ENCODE results near the gene MBD3. TPM values are rescaled to one million over a fixed set of nuclear protein-coding genes. Genes with fewer than 3 reads are reported as not detected.
"Not testable (repeated sequence)": the region's sequence is repeated elsewhere in the genome, so short reads cannot be mapped to it uniquely, and the experiment has no call there.

Gene MBD3
- total RNA-seq, 1 donor: 78.5 TPM

GRCh38 chr19:1538978-1539377 lies 53.7 kb downstream of the MBD3 start:
- no peak for TF ChIP-seq CTCF (IDR thresholded peaks at IDR 0.05; ENCODE audit: extremely low read depth, low read depth, low read length)

GRCh38 chr19:1535699-1536098 lies 57.0 kb downstream of the MBD3 start:
- H3K36me3 ChIP-seq (ENCODE audit: insufficient read depth, low read length); H3K9me3 ChIP-seq (ENCODE audit: low read depth, low read length); H3K27me3 ChIP-seq (ENCODE audit: insufficient read depth, low read length); H3K4me3 ChIP-seq (ENCODE audit: insufficient read depth, low read length); DNase-seq (ENCODE audit: insufficient read length, low spot score, missing footprints); H4K20me1 ChIP-seq (ENCODE audit: insufficient read depth, low read length); H3K4me1 ChIP-seq (ENCODE audit: insufficient read depth, low read length); H3K4me2 ChIP-seq (ENCODE audit: insufficient read depth, low read length); H2AFZ ChIP-seq (ENCODE audit: low read length); H3K79me2 ChIP-seq (ENCODE audit: insufficient read depth, low read length); H3K27ac ChIP-seq (ENCODE audit: low read depth, low read length): not testable (repeated sequence)

More at GRCh38 chr19:1538978-1539377, 53.7 kb downstream of the MBD3 start:
- peak overlapping the region; percentile 51 for H2AFZ ChIP-seq (ENCODE audit: low read length)
- H3K4me1 ChIP-seq (ENCODE audit: insufficient read depth, low read length): no peaks in the 10 kb centered on the region
- H3K27me3 ChIP-seq (ENCODE audit: insufficient read depth, low read length): peaks cover 8% of the 10 kb centered on the region
- no peak overlapping the region for H3K4me3 ChIP-seq (ENCODE audit: insufficient read depth, low read length)
- H3K4me2 ChIP-seq (ENCODE audit: insufficient read depth, low read length): no peak overlapping the region
- no peaks in the 10 kb centered on the region for H3K36me3 ChIP-seq (ENCODE audit: insufficient read depth, low read length)
- DNase-seq (ENCODE audit: insufficient read length, low spot score, missing footprints): peak; percentile 69
- no peaks in the 10 kb centered on the region for H3K9me3 ChIP-seq (ENCODE audit: low read depth, low read length)
- no peaks in the 10 kb centered on the region for H3K79me2 ChIP-seq (ENCODE audit: insufficient read depth, low read length)
- no peak overlapping the region for H3K27ac ChIP-seq (ENCODE audit: low read depth, low read length)
- no peaks in the 10 kb centered on the region for H4K20me1 ChIP-seq (ENCODE audit: insufficient read depth, low read length)

- no peaks in the 10 kb centered on the region for H3K36me3 ChIP-seq (ENCODE audit: insufficient read depth, low read length)
- no peaks in the 10 kb centered on the region for H3K27me3 ChIP-seq (ENCODE audit: insufficient read depth, low read length)
- H3K79me2 ChIP-seq (ENCODE audit: insufficient read depth, low read length): no peaks in the 10 kb centered on the region
- no peak overlapping the region for H3K27ac ChIP-seq (ENCODE audit: low read depth, low read length)
- DNase-seq (ENCODE audit: insufficient read length, low spot score, missing footprints): peak; percentile 63
- H3K4me2 ChIP-seq (ENCODE audit: insufficient read depth, low read length): no peak overlapping the region
- H2AFZ ChIP-seq (ENCODE audit: low read length): no peak overlapping the region
- no peak for TF ChIP-seq CTCF (IDR thresholded peaks at IDR 0.05; ENCODE audit: extremely low read depth, low read depth, low read length)
- H3K4me3 ChIP-seq (ENCODE audit: insufficient read depth, low read length): no peak overlapping the region
- no peaks in the 10 kb centered on the region for H4K20me1 ChIP-seq (ENCODE audit: insufficient read depth, low read length)
- no peaks in the 10 kb centered on the region for H3K4me1 ChIP-seq (ENCODE audit: insufficient read depth, low read length)
- no peaks in the 10 kb centered on the region for H3K9me3 ChIP-seq (ENCODE audit: low read depth, low read length)
Observed at GRCh38 chr19:1534972-1535371, 57.7 kb downstream of the MBD3 start.

GRCh38 chr19:1533510-1534150 lies 59.0 kb downstream of the MBD3 start:
- Histone ChIP-seq H3K4me2 (ENCODE audit: insufficient read depth, low read length) (no peak overlapping the region), H3K79me2 (ENCODE audit: insufficient read depth, low read length) (no peaks in the 10 kb centered on the region), H4K20me1 (ENCODE audit: insufficient read depth, low read length) (no peaks in the 10 kb centered on the region), H3K4me1 (ENCODE audit: insufficient read depth, low read length) (no peaks in the 10 kb centered on the region), H3K4me3 (ENCODE audit: insufficient read depth, low read length) (no peak overlapping the region), H3K27ac (ENCODE audit: low read depth, low read length) (no peak overlapping the region), H3K27me3 (ENCODE audit: insufficient read depth, low read length) (no peaks in the 10 kb centered on the region), H3K9me3 (ENCODE audit: low read depth, low read length) (no peaks in the 10 kb centered on the region), H3K36me3 (ENCODE audit: insufficient read depth, low read length) (no peaks in the 10 kb centered on the region), H2AFZ (ENCODE audit: low read length) (no peak overlapping the region)
- DNase-seq (ENCODE audit: insufficient read length, low spot score, missing footprints): peak; percentile 69
- TF ChIP-seq CTCF (IDR thresholded peaks at IDR 0.05; ENCODE audit: extremely low read depth, low read depth, low read length): no peak
